Endodermal cell (in vitro differentiated cells): Measurements from ENCODE around the gene VAV3. TPM values are rescaled to one million over a fixed set of nuclear protein-coding genes. Genes with fewer than 3 reads are reported as not detected.

Experiments
- DNase-seq: peaks from one replicate; pipeline ENCODE4 v3.0.0-alpha.2; 2017
- H3K27ac ChIP-seq: 2 replicates; pipeline ENCODE4 v1.5.1; 2013; ENCODE audit warnings: mild to moderate bottlenecking, low read depth, low read length, moderate library complexity
- H3K27me3 ChIP-seq: 2 replicates; pipeline ENCODE4 v1.6.1; 2013; ENCODE audit warnings: mild to moderate bottlenecking, low read length, moderate library complexity; ENCODE audit not compliant: insufficient read depth, control insufficient read depth, poor library complexity, severe bottlenecking
- H3K36me3 ChIP-seq: 2 replicates; pipeline ENCODE4 v1.7.0; 2013; ENCODE audit warnings: mild to moderate bottlenecking, low read length, moderate library complexity; ENCODE audit not compliant: control insufficient read depth, insufficient read depth
- H3K4me1 ChIP-seq: one replicate; pipeline ENCODE4 v1.7.0; 2013; ENCODE audit warnings: low read length; ENCODE audit not compliant: control insufficient read depth, insufficient read depth
- H3K4me3 ChIP-seq: 2 replicates; pipeline ENCODE4 v1.5.1; 2013; ENCODE audit warnings: mild to moderate bottlenecking, low read length, moderate library complexity
- H3K9ac ChIP-seq: 2 replicates; pipeline ENCODE4 v1.6.1; 2013; ENCODE audit warnings: mild to moderate bottlenecking, low read length, moderate library complexity; ENCODE audit not compliant: poor library complexity, severe bottlenecking; ENCODE audit errors: extremely low read depth
- H3K9me3 ChIP-seq: 2 replicates; pipeline ENCODE4 v1.6.1; 2013; ENCODE audit warnings: mild to moderate bottlenecking, low read length, moderate library complexity; ENCODE audit not compliant: control insufficient read depth
- H3K27ac Mint-ChIP-seq: 2 replicates; pipeline ENCODE4 v1.8.0; 2020; ENCODE audit warnings: mixed read lengths
- H3K27me3 Mint-ChIP-seq: 2 replicates; pipeline ENCODE4 v1.8.0; 2021; ENCODE audit warnings: mild to moderate bottlenecking, mixed read lengths; ENCODE audit not compliant: insufficient read depth
- H3K36me3 Mint-ChIP-seq: 2 replicates; pipeline ENCODE4 v1.8.0; 2020; ENCODE audit warnings: low read depth, mixed read lengths
- H3K4me1 Mint-ChIP-seq: 2 replicates; pipeline ENCODE4 v1.8.0; 2020; ENCODE audit warnings: mixed read lengths
- H3K4me3 Mint-ChIP-seq: 2 replicates; pipeline ENCODE4 v1.8.0; 2020; ENCODE audit warnings: mild to moderate bottlenecking, moderate library complexity, mixed read lengths
- H3K9me3 Mint-ChIP-seq: 2 replicates; pipeline ENCODE4 v1.8.0; 2020; ENCODE audit warnings: mild to moderate bottlenecking, mixed read lengths
- CTCF ChIP-seq: fragments of 200-600 bp; sonication (generic); conservative IDR thresholded peaks from 2 replicates; pipeline ENCODE4 v1.5.0; 2021; ENCODE audit warnings: antibody characterized with exemption, mild to moderate bottlenecking
- WGBS, 2 experiments: methylation state at CpG; one replicate each; pipeline versions ENCODE4 v1.1.5 to v1.1.7; 2013; ENCODE audit warnings: missing lambda C conversion rate in 2 of 2, mixed read lengths in 1 of 2; ENCODE audit not compliant: insufficient coverage in 1 of 2, insufficient read length in 1 of 2; 5-methylcytosine and 5-hydroxymethylcytosine counted together
- total RNA-seq, 2 donors: library from RNA; stranded (reverse); fragmentation: NEBNext Ultra II Directional in 1 of 2; extraction: Animal tissue kit (Norgen Biotek cat#: 25700) in 1 of 2; gene quantifications; 2 replicates in 1 of 2; 3 replicates in 1 of 2; pipeline ENCODE4 v1.2.1, GENCODE V29; 2021

Gene VAV3
- total RNA-seq, 2 donors from 2014 or later: 6.9 to 9.6 TPM

GRCh38 chr1:107622966-107623365 is 342.0 kb downstream of the VAV3 start:
- H3K4me3 Mint-ChIP-seq: no peak overlapping the region
- no peaks in the 10 kb centered on the region for H3K36me3 Mint-ChIP-seq
- H3K27me3 Mint-ChIP-seq: no peaks in the 10 kb centered on the region

GRCh38 chr1:107622535-107622934 is 342.4 kb downstream of the VAV3 start:
- Histone ChIP-seq H3K27ac (no peak overlapping the region), H3K4me3 (no peak overlapping the region), H3K36me3 (no peaks in the 10 kb centered on the region), H3K27me3 (no peaks in the 10 kb centered on the region), H3K9ac (no peak overlapping the region), H3K4me1 (no peaks in the 10 kb centered on the region), H3K9me3 (no peaks in the 10 kb centered on the region)
- peaks cover 12% of the 10 kb centered on the region for H3K4me1 Mint-ChIP-seq
- no peaks in the 10 kb centered on the region for H3K9me3 Mint-ChIP-seq
- WGBS, 2 experiments: 90 to 100% methylated on average over 1 to 4 of the region's 4 CpGs
- H3K4me3 Mint-ChIP-seq: no peak overlapping the region
- H3K27me3 Mint-ChIP-seq: no peaks in the 10 kb centered on the region
- no peak overlapping the region for H3K27ac Mint-ChIP-seq
- TF ChIP-seq CTCF: no peak
- H3K36me3 Mint-ChIP-seq: no peaks in the 10 kb centered on the region
- DNase-seq: no peak

More at GRCh38 chr1:107622966-107623365, 342.0 kb downstream of the VAV3 start:
- H3K4me1 ChIP-seq: peaks cover 3% of the 10 kb centered on the region
- 71% methylated on average over 1 of the region's 1 CpG; no CpG with 5 or more reads in 1 of the 2 experiments for WGBS, 2 experiments
- no peak overlapping the region for H3K27ac Mint-ChIP-seq
- DNase-seq: no peak
- H3K27ac ChIP-seq: no peak overlapping the region
- no peaks in the 10 kb centered on the region for H3K9me3 Mint-ChIP-seq
- H3K9me3 ChIP-seq: no peaks in the 10 kb centered on the region
- no peak overlapping the region for H3K9ac ChIP-seq
- no peak overlapping the region for H3K4me3 ChIP-seq
- no peak for TF ChIP-seq CTCF
- H3K36me3 ChIP-seq: no peaks in the 10 kb centered on the region
- H3K4me1 Mint-ChIP-seq: peaks cover 14% of the 10 kb centered on the region
- H3K27me3 ChIP-seq: no peaks in the 10 kb centered on the region

- no CpG with 5 or more reads among the region's 1 CpG for WGBS, 2 experiments
- no peak overlapping the region for H3K27ac Mint-ChIP-seq
- no peaks in the 10 kb centered on the region for H3K27me3 Mint-ChIP-seq
- H3K27me3 ChIP-seq: no peaks in the 10 kb centered on the region
- TF ChIP-seq CTCF: no peak
- no peak overlapping the region for H3K9ac ChIP-seq
- H3K9me3 Mint-ChIP-seq: peaks cover 6% of the 10 kb centered on the region
- H3K4me3 ChIP-seq: no peak overlapping the region
- no peaks in the 10 kb centered on the region for H3K4me1 Mint-ChIP-seq
- H3K4me3 Mint-ChIP-seq: no peak overlapping the region
- H3K9me3 ChIP-seq: no peaks in the 10 kb centered on the region
- DNase-seq: no peak
- H3K27ac ChIP-seq: no peak overlapping the region
- no peaks in the 10 kb centered on the region for H3K4me1 ChIP-seq
- H3K36me3 Mint-ChIP-seq: peaks cover 7% of the 10 kb centered on the region
- no peaks in the 10 kb centered on the region for H3K36me3 ChIP-seq
Measured at GRCh38 chr1:107620753-107621152, 344.2 kb downstream of the VAV3 start.
